Muscle layer of duodenum (tissue), 2 donors: Measurements from ENCODE around the gene DLG2.
"Not testable (repeated sequence)": the region's sequence is repeated elsewhere in the genome, so short reads cannot be mapped to it uniquely, and the experiment has no call there.

Experiments used
- H3K27ac ChIP-seq: one replicate; pipeline ENCODE4 v1.7.0; 2013; ENCODE audit warnings: mild to moderate bottlenecking, low read length
- H3K27me3 ChIP-seq: one replicate; pipeline ENCODE4 v1.7.0; 2013; ENCODE audit warnings: low read depth, mild to moderate bottlenecking, control low read depth, low read length
- H3K36me3 ChIP-seq, 2 donors: one replicate each; pipeline ENCODE4 v1.7.0; 2013; ENCODE audit warnings: low read length in 2 of 2, control low read depth in 1 of 2, mild to moderate bottlenecking in 1 of 2; ENCODE audit not compliant: insufficient read depth in 2 of 2, control insufficient read depth in 1 of 2
- H3K4me1 ChIP-seq, 2 donors: one replicate each; pipeline ENCODE4 v1.7.0; 2013; ENCODE audit warnings: low read length in 2 of 2, mild to moderate bottlenecking in 2 of 2, control low read depth in 1 of 2, moderate library complexity in 1 of 2; ENCODE audit not compliant: insufficient read depth in 2 of 2, control insufficient read depth in 1 of 2
- H3K4me3 ChIP-seq, 2 donors: one replicate each; pipeline ENCODE4 v1.7.0; 2013; ENCODE audit warnings: low read length in 2 of 2, low read depth in 1 of 2, mild to moderate bottlenecking in 1 of 2
- H3K9me3 ChIP-seq, 2 donors: one replicate each; pipeline ENCODE4 v1.7.0; 2013; ENCODE audit warnings: low read length in 2 of 2, control low read depth in 1 of 2, mild to moderate bottlenecking in 1 of 2; ENCODE audit not compliant: control insufficient read depth in 1 of 2
- donor health status: healthy.

Gene DLG2

GRCh38 chr11:85628771-85629341 lies 1.7 kb upstream of the DLG2 start:
- H3K27ac ChIP-seq: peak overlapping the region; percentile 89
- H3K27me3 ChIP-seq: no peaks in the 10 kb centered on the region
- H3K9me3 ChIP-seq: no peaks in the 10 kb centered on the region
- peaks cover 5 to 22% of the 10 kb centered on the region in 2 donors for H3K4me1 ChIP-seq
- H3K4me3 ChIP-seq: peak overlapping the region; percentile 78 to 100
- H3K36me3 ChIP-seq: peaks cover under 1 to 8% of the 10 kb centered on the region in 2 donors

- H3K27ac ChIP-seq: peak within 1 kb of the TSS; percentile 89
- peak within 1 kb of the TSS; percentile 78 to 100 for H3K4me3 ChIP-seq
- H3K27me3 ChIP-seq: no peaks in the 10 kb centered on the region
- peaks cover 5 to 22% of the 10 kb centered on the region in 2 donors for H3K4me1 ChIP-seq
- peaks cover 0 to 7% of the 10 kb centered on the region in 2 donors for H3K36me3 ChIP-seq
- no peaks in the 10 kb centered on the region for H3K9me3 ChIP-seq
Measured at GRCh38 chr11:85627998-85628770, 1.0 kb upstream of the DLG2 start, which contains the start of gene TMEM126B. TSS of gene TMEM126B (plus strand) at chr11:85628593. CDS start at chr11:85628608, 15 bp downstream.

- H3K27ac ChIP-seq: peak overlapping the region; percentile 88
- H3K9me3 ChIP-seq: no peaks in the 10 kb centered on the region
Measured at GRCh38 chr11:85626496-85626895, 648 bp downstream of the DLG2 start.

GRCh38 chr11:85620256-85620655 lies 6.9 kb downstream of the DLG2 start:
- Histone ChIP-seq H3K4me3 (no peak overlapping the region), H3K36me3 (no peaks in the 10 kb centered on the region), H3K27me3 (no peaks in the 10 kb centered on the region), H3K4me1 (no peaks in the 10 kb centered on the region), H3K9me3 (no peaks in the 10 kb centered on the region), H3K27ac (no peak overlapping the region)

More at GRCh38 chr11:85626496-85626895, 648 bp downstream of the DLG2 start:
- peaks cover 0 to 7% of the 10 kb centered on the region in 2 donors for H3K36me3 ChIP-seq
- H3K4me3 ChIP-seq: peak overlapping the region; percentile 78 to 100
- H3K27me3 ChIP-seq: no peaks in the 10 kb centered on the region
- H3K4me1 ChIP-seq: peaks cover 5 to 22% of the 10 kb centered on the region in 2 donors

GRCh38 chr11:85619499-85619898 lies 7.6 kb downstream of the DLG2 start:
- Histone ChIP-seq H3K4me3 (no peak overlapping the region), H3K27me3 (no peaks in the 10 kb centered on the region), H3K4me1 (no peaks in the 10 kb centered on the region), H3K27ac (no peak overlapping the region), H3K36me3 (no peaks in the 10 kb centered on the region), H3K9me3 (no peaks in the 10 kb centered on the region)

- H3K27ac ChIP-seq, H3K36me3 ChIP-seq, H3K9me3 ChIP-seq, H3K4me3 ChIP-seq, H3K27me3 ChIP-seq, H3K4me1 ChIP-seq: not testable (repeated sequence)
Measured at GRCh38 chr11:85611643-85612042, 15.5 kb downstream of the DLG2 start.

- not testable (repeated sequence) for H3K27ac ChIP-seq, H3K4me3 ChIP-seq, H3K27me3 ChIP-seq, H3K4me1 ChIP-seq, H3K36me3 ChIP-seq, H3K9me3 ChIP-seq
Measured at GRCh38 chr11:85609286-85609685, 17.9 kb downstream of the DLG2 start.

- H3K9me3 ChIP-seq, H3K27ac ChIP-seq, H3K4me3 ChIP-seq, H3K27me3 ChIP-seq, H3K4me1 ChIP-seq, H3K36me3 ChIP-seq: not testable (repeated sequence)
Measured at GRCh38 chr11:85608621-85609020, 18.5 kb downstream of the DLG2 start.

- H3K4me1 ChIP-seq, H3K9me3 ChIP-seq, H3K4me3 ChIP-seq, H3K27ac ChIP-seq, H3K27me3 ChIP-seq, H3K36me3 ChIP-seq: not testable (repeated sequence)
Measured at GRCh38 chr11:85606237-85606636, 20.9 kb downstream of the DLG2 start.

GRCh38 chr11:85603220-85603619 lies 23.9 kb downstream of the DLG2 start:
- Histone ChIP-seq H3K4me3 (no peak overlapping the region), H3K9me3 (no peaks in the 10 kb centered on the region), H3K36me3 (no peaks in the 10 kb centered on the region), H3K27ac (no peak overlapping the region), H3K27me3 (no peaks in the 10 kb centered on the region), H3K4me1 (no peaks in the 10 kb centered on the region)

- H3K4me1 ChIP-seq: no peaks in the 10 kb centered on the region
- no peaks in the 10 kb centered on the region for H3K9me3 ChIP-seq
- H3K27me3 ChIP-seq: no peaks in the 10 kb centered on the region
- no peak overlapping the region for H3K27ac ChIP-seq
- H3K4me3 ChIP-seq: no peak overlapping the region
- no peaks in the 10 kb centered on the region for H3K36me3 ChIP-seq
Measured at GRCh38 chr11:85602526-85603213, 24.5 kb downstream of the DLG2 start.
